B cell (primary cell): ENCODE data around the gene SCAMP1. TPM values are rescaled to one million over a fixed set of nuclear protein-coding genes. Genes with fewer than 3 reads are reported as not detected.

Experiments used
- ATAC-seq: fragments of 200-7000 bp; cut with Tn5 transposase; one replicate; pipeline ENCODE4 v1.10.0; 2021; ENCODE audit warnings: low read depth, mild to moderate bottlenecking, moderate number of reproducible peaks, moderate library complexity
- CTCF ChIA-PET: fragments of 350-600 bp; sonication (Branson Sonifier 250); formaldehyde crosslinking; loops from one replicate; lab custom pipeline; 2021; ENCODE audit warnings: antibody characterized with exemption, inconsistent platforms; lab: Charles Lee
- POLR2A ChIA-PET: fragments of 350-600 bp; sonication (Branson Sonifier 250); formaldehyde crosslinking; loops from one replicate; lab custom pipeline; 2021; ENCODE audit warnings: antibody characterized with exemption; lab: Charles Lee
- DNase-seq: peaks from one replicate; pipeline ENCODE4 v3.0.0; 2013
- H2AFZ ChIP-seq: 2 replicates; pipeline ENCODE4 v1.6.1; 2012; ENCODE audit warnings: mild to moderate bottlenecking, low read depth, low read length; ENCODE audit not compliant: insufficient read depth, poor library complexity, severe bottlenecking
- H3K27ac ChIP-seq, 2 donors: 1 replicate in 1 of 2; 2 replicates in 1 of 2; pipeline ENCODE4 v1.5.1; 2012 to 2013; ENCODE audit warnings: low read length in 2 of 2, mild to moderate bottlenecking in 2 of 2, moderate library complexity in 1 of 2
- H3K27me3 ChIP-seq, 4 experiments: fragments of 200-600 bp in 1 of 4; sonication (generic) in 1 of 4; replicated peaks in 1 of 4; 1 replicate in 2 of 4; 2 replicates in 2 of 4; pipeline versions ENCODE4 v1.6.1 to v1.7.0; 2013 to 2016; ENCODE audit warnings: low read length in 3 of 4, mild to moderate bottlenecking in 2 of 4, mixed read lengths in 1 of 4, moderate library complexity in 1 of 4; ENCODE audit not compliant: insufficient read depth in 4 of 4, control insufficient read depth in 3 of 4; ENCODE audit errors: control extremely low read depth in 1 of 4
- H3K36me3 ChIP-seq, 2 experiments: replicated peaks in 1 of 2; 1 replicate in 1 of 2; 2 replicates in 1 of 2; pipeline versions ENCODE4 v1.6.1 to v1.7.1; 2013; ENCODE audit warnings: low read length in 1 of 2; ENCODE audit not compliant: insufficient read depth in 2 of 2, control insufficient read depth in 1 of 2; ENCODE audit errors: control extremely low read depth in 1 of 2, extremely low read depth in 1 of 2
- H3K4me1 ChIP-seq, 2 donors: fragments of 200-600 bp in 1 of 2; sonication (generic) in 1 of 2; 1 replicate in 1 of 2; 2 replicates in 1 of 2; pipeline versions ENCODE4 v1.5.1 to v1.6.1; 2013 to 2017; ENCODE audit warnings: low read length in 2 of 2; ENCODE audit not compliant: control insufficient read depth in 2 of 2, insufficient read depth in 2 of 2
- H3K4me2 ChIP-seq: replicated peaks from 2 replicates; pipeline ENCODE3; 2012; ENCODE audit warnings: mild to moderate bottlenecking, low read depth, low read length; ENCODE audit not compliant: poor library complexity, severe bottlenecking
- H3K4me3 ChIP-seq, 5 experiments: fragments of 200-600 bp in 1 of 5; sonication (generic) in 1 of 5; 1 replicate in 3 of 5; 2 replicates in 2 of 5; pipeline versions ENCODE4 v1.5.1 to v1.7.0; 2011 to 2016; ENCODE audit warnings: low read length in 4 of 5, mild to moderate bottlenecking in 4 of 5, low read depth in 2 of 5, control low read depth in 1 of 5, moderate library complexity in 1 of 5; ENCODE audit not compliant: insufficient read depth in 1 of 5; ENCODE audit errors: control extremely low read depth in 1 of 5, extremely low read depth in 1 of 5
- H3K79me2 ChIP-seq: fragments of 200-600 bp; sonication (generic); one replicate; pipeline ENCODE4 v1.6.0; 2016; ENCODE audit warnings: low read length; ENCODE audit not compliant: control insufficient read depth, insufficient read depth
- H3K9ac ChIP-seq: fragments of 200-600 bp; sonication (generic); 2 replicates; pipeline ENCODE4 v1.6.1; 2017; ENCODE audit warnings: mild to moderate bottlenecking, low read length, moderate library complexity
- H3K9me3 ChIP-seq, 3 donors: one replicate each; pipeline versions ENCODE4 v1.6.1 to v1.7.1; 2013; ENCODE audit warnings: low read length in 2 of 3; ENCODE audit not compliant: control insufficient read depth in 2 of 3, insufficient read depth in 1 of 3; ENCODE audit errors: control extremely low read depth in 1 of 3
- H4K20me1 ChIP-seq: 2 replicates; pipeline ENCODE4 v1.6.0; 2012; ENCODE audit warnings: mild to moderate bottlenecking, low read length; ENCODE audit not compliant: insufficient read depth, control insufficient read depth, poor library complexity, severe bottlenecking
- H3K27ac Mint-ChIP-seq: one replicate; pipeline ENCODE4 v1.8.0; 2021; ENCODE audit warnings: mixed read lengths
- H3K27me3 Mint-ChIP-seq: one replicate; pipeline ENCODE4 v1.8.0; 2021; ENCODE audit warnings: mixed read lengths
- H3K4me1 Mint-ChIP-seq: one replicate; pipeline ENCODE4 v1.8.0; 2021; ENCODE audit warnings: mixed read lengths
- H3K4me3 Mint-ChIP-seq: one replicate; pipeline ENCODE4 v1.8.0; 2021; ENCODE audit warnings: mixed read lengths
- H3K9me3 Mint-ChIP-seq: one replicate; pipeline ENCODE4 v1.8.0; 2022; ENCODE audit warnings: mixed read lengths; ENCODE audit not compliant: insufficient read depth
- CTCF ChIP-seq: fragments of 200-600 bp; IDR thresholded peaks from one replicate; pipeline ENCODE4 v1.8.0; 2022; ENCODE audit warnings: antibody characterized with exemption, mild to moderate bottlenecking
- EZH2 ChIP-seq: IDR thresholded peaks from 2 replicates; pipeline ENCODE4 v1.6.1; 2012; ENCODE audit warnings: borderline replicate concordance, low read depth, mild to moderate bottlenecking, moderate library complexity, low read length; ENCODE audit not compliant: insufficient read depth, poor library complexity, severe bottlenecking
- WGBS: methylation state at CpG from one replicate; pipeline ENCODE4 v1.1.5; 2013; ENCODE audit warnings: missing lambda C conversion rate; ENCODE audit not compliant: insufficient coverage; 5-methylcytosine and 5-hydroxymethylcytosine counted together
- intact Hi-C: fragments of 100-400 bp; cut with micrococcal nuclease; formaldehyde crosslinking; loops from one replicate; pipeline ENCODE4 v1.10.0; 2022
- polyA plus RNA-seq: library from polyadenylated mRNA; depleted of rRNA; stranded (reverse); fragments of >200 nt; gene quantifications from 2 replicates; pipeline ENCODE4 v1.2.3, GENCODE V29; 2012
- total RNA-seq, 2 donors: library from RNA; stranded (reverse); fragments of 120-200 nt in 1 of 2; gene quantifications; 1 replicate in 1 of 2; 2 replicates in 1 of 2; pipeline versions ENCODE4 v1.2.3 to v1.2.4, GENCODE V29; 2013 to 2022

Gene SCAMP1
- total and polyA plus RNA-seq, 2 donors (not counting 1 experiment from before 2014, with no cell fraction given) = 3.8 to 25.4 TPM

- ChIA-PET CTCF (no interaction called here), POLR2A (no interaction called here)
- H3K4me2 ChIP-seq = no peak overlapping the region
- H3K4me3 ChIP-seq = no peak overlapping the region
- no peak overlapping the region for H3K27ac Mint-ChIP-seq
- H3K27me3 ChIP-seq = no peaks in the 10 kb centered on the region
- H2AFZ ChIP-seq = no peak overlapping the region
- no peaks in the 10 kb centered on the region for H3K4me1 Mint-ChIP-seq
- TF ChIP-seq EZH2 (no peak), CTCF (no peak)
- no peak overlapping the region for H3K9ac ChIP-seq
- ATAC-seq (no peak), DNase-seq (no peak)
- H3K79me2 ChIP-seq = no peaks in the 10 kb centered on the region
- H3K9me3 Mint-ChIP-seq = peaks cover 4% of the 10 kb centered on the region
- peaks cover 3% of the 10 kb centered on the region in 2 experiments for H3K36me3 ChIP-seq
- H4K20me1 ChIP-seq = no peaks in the 10 kb centered on the region
- no peak overlapping the region for H3K27ac ChIP-seq
- H3K9me3 ChIP-seq = no peaks in the 10 kb centered on the region
- H3K4me1 ChIP-seq = no peaks in the 10 kb centered on the region
- H3K27me3 Mint-ChIP-seq = no peaks in the 10 kb centered on the region
- no CpG with 5 or more reads among the region's 1 CpG for WGBS
- no peak overlapping the region for H3K4me3 Mint-ChIP-seq
- intact Hi-C loops = no loop called here
Measured at GRCh38 chr5:78430866-78431265, 70.4 kb downstream of the SCAMP1 start.

- no peak for TF ChIP-seq CTCF
- no peak for TF ChIP-seq EZH2
- no peak for ATAC-seq
- H3K4me1 Mint-ChIP-seq = peaks cover 8% of the 10 kb centered on the region
- no peaks in the 10 kb centered on the region for H3K27me3 Mint-ChIP-seq
- Histone ChIP-seq H2AFZ (no peak overlapping the region), H3K4me1 (no peaks in the 10 kb centered on the region), H3K9me3 (no peaks in the 10 kb centered on the region), H3K27me3 (no peaks in the 10 kb centered on the region), H3K36me3 (peaks cover 3% of the 10 kb centered on the region in 2 experiments), H3K4me2 (no peak overlapping the region), H4K20me1 (no peaks in the 10 kb centered on the region), H3K79me2 (no peaks in the 10 kb centered on the region), H3K9ac (no peak overlapping the region), H3K4me3 (no peak overlapping the region), H3K27ac (no peak overlapping the region)
- no peak overlapping the region for H3K4me3 Mint-ChIP-seq
- H3K27ac Mint-ChIP-seq = no peak overlapping the region
- POLR2A ChIA-PET = no interaction called here
- CTCF ChIA-PET = interaction anchor here (0.8 kb wide), 1 partner anchor 12 kb away, joined by 3 read pairs; no protein-coding TSS in a partner anchor
- DNase-seq = no peak
- peaks cover 4% of the 10 kb centered on the region for H3K9me3 Mint-ChIP-seq
- intact Hi-C loops = no loop called here
Measured at GRCh38 chr5:78433972-78434371, 73.6 kb downstream of the SCAMP1 start.
